H1 (cell line): ENCODE results near the gene KCNK3. TPM values are rescaled to one million over a fixed set of nuclear protein-coding genes. Genes with fewer than 3 reads are reported as not detected.

Experiments
- CHD7 ChIP-seq: fragments of 300-600 bp; sonication (generic); IDR thresholded peaks from 2 replicates; pipeline ENCODE4 v1.7.1; 2012; ENCODE audit warnings: low read length, moderate library complexity, mild to moderate bottlenecking, inconsistent platforms; ENCODE audit not compliant: insufficient replicate concordance
- HDAC6 ChIP-seq: IDR thresholded peaks from one replicate; pipeline ENCODE4 v1.7.1; 2012; ENCODE audit warnings: low read depth, mild to moderate bottlenecking, inconsistent platforms, low read length, moderate library complexity
- POU5F1 ChIP-seq: IDR thresholded peaks from 2 replicates; pipeline ENCODE4 v1.6.1; 2011; ENCODE audit warnings: low read depth, mild to moderate bottlenecking, low read length, moderate library complexity
- ZNF274 ChIP-seq: IDR thresholded peaks from 2 replicates; pipeline ENCODE4 v1.7.0; 2012; ENCODE audit warnings: low read length, borderline replicate concordance; ENCODE audit errors: extremely low read depth
- polyA plus RNA-seq, 7 experiments: library from polyadenylated mRNA; depleted of rRNA in 3 of 7; stranded (reverse) in 5 of 7; unstranded in 2 of 7; fragments of >200 nt in 5 of 7; fragments of 200-250 nt in 2 of 7; gene quantifications; 1 replicate in 5 of 7; 2 replicates in 1 of 7; 4 replicates in 1 of 7; pipeline versions ENCODE4 v1.2.1 to v1.2.3, GENCODE V29; 2011 to 2013; ENCODE audit warnings: missing spikeins in 2 of 7, mixed read lengths in 2 of 7
- total RNA-seq: library from RNA; stranded (reverse); fragmentation: NEBNext Ultra II Directional; extraction: Animal tissue kit (Norgen Biotek cat#: 25700); gene quantifications from 2 replicates; pipeline ENCODE4 v1.2.1, GENCODE V29; 2021

The KCNK3 gene
- total and polyA plus RNA-seq, 2 of the 8 experiments (the other 6 are each of a cell fraction or from before 2014, with no cell fraction given), result 0.29 to 0.30 TPM

GRCh38 chr2:26709323-26710110 is 17.0 kb downstream of the KCNK3 start (continued):
- no peak for TF ChIP-seq CHD7
- TF ChIP-seq POU5F1, result no peak
- TF ChIP-seq ZNF274, result no peak
- no peak for TF ChIP-seq HDAC6
